ENCODE results near the gene CCDC78. TPM values are rescaled to one million over a fixed set of nuclear protein-coding genes. Genes with fewer than 3 reads are reported as not detected.

CCDC78 gene
- total RNA-seq, 1 donor from 2014 or later, result 0.20 TPM

DNA sequence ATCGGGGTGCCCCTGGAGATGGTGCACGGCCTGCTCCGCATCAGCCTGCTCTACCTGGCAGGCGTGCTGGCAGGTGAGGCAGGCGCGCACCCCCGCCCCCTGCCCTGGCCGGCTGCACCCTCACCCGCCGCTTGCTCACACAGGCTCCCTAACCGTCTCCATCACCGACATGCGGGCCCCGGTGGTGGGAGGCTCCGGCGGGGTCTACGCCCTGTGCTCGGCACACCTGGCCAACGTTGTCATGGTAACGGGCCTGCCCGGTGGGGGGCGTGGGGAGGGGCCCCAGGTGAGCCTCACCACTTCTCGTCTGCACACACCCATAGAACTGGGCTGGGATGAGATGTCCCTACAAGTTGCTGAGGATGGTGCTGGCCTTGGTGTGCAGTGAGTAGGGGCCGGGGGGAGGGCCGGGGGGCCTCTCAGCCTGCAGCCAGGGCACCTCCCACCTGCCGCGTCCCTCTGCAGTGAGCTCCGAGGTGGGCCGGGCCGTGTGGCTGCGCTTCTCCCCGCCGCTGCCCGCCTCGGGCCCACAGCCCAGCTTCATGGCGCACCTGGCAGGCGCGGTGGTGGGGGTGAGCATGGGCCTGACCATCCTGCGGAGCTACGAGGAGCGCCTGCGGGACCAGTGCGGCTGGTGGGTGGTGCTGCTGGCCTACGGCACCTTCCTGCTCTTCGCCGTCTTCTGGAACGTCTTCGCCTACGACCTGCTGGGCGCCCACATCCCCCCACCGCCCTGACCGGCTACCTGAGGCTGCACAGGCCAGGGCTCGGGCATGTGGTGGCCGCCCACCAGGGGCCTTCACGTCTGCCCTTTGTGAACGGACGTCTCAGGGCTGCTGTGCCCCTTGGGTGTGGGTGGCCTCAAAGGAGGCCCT lies 48.7 kb downstream of the CCDC78 start:
- DNase-seq, result no peak

DNA sequence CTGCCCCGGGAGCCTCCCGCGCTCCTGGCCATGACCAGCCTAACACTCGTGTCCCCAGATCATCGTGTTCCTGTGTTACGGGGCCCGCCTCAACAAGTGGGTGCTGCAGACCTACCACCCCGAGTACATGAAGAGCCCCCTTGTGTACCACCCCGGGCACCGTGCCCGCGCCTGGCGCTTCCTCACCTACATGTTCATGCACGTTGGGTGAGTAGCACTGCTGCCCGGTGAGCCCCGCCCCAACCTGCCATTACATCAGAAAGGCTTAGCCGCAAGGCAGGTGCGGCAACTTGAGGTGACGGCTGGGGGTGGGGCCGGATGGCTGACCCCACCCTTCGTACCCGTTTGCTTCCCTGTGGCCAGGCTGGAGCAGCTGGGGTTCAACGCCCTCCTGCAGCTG lies 49.3 kb downstream of the CCDC78 start:
- DNase-seq, result no peak

DNA sequence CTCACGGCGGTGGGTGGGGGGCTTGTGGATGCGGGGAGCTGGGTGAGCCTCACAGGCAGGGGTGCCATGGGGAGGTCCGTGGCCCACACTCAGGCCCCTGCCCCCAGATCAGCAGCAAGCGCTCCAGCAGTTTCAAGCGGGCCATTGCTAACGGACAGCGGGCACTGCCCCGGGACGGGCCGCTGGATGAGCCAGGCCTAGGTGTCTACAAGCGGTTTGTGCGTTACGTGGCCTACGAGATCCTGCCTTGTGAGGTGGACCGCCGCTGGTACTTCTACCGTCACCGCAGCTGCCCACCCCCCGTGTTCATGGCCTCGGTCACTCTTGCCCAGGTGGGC lies 49.7 kb downstream of the CCDC78 start:
- DNase-seq, result no peak

DNA sequence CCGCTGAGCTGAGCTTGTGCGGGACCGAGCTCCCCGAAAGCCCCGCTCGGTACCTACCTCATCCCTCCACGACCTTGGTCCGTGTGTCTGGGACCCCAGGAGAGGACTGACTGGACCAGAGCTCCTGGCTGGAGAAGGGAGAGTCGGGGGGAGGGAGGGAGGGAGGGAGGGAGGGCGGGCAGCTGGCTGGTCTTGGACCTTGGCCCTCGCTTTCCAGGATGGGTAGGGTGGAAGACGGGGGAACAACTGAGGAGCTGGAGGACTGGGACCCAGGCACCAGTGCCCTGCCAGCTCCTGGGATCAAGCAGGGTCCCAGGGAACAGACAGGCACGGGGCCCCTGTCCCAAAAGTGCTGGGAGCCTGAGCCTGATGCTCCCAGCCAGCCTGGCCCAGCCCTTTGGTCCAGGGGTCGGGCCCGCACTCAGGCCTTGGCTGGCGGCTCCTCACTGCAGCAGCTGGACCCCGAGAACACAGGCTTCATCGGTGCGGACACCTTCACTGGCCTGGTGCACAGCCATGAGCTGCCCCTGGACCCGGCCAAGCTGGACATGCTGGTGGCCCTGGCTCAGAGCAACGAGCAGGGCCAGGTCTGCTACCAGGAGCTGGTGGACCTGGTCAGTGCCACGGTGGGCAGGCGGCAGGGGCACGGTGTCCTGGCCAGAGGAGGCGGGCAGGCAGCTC lies 50.2 kb downstream of the CCDC78 start:
- DNase-seq, result no peak

DNA sequence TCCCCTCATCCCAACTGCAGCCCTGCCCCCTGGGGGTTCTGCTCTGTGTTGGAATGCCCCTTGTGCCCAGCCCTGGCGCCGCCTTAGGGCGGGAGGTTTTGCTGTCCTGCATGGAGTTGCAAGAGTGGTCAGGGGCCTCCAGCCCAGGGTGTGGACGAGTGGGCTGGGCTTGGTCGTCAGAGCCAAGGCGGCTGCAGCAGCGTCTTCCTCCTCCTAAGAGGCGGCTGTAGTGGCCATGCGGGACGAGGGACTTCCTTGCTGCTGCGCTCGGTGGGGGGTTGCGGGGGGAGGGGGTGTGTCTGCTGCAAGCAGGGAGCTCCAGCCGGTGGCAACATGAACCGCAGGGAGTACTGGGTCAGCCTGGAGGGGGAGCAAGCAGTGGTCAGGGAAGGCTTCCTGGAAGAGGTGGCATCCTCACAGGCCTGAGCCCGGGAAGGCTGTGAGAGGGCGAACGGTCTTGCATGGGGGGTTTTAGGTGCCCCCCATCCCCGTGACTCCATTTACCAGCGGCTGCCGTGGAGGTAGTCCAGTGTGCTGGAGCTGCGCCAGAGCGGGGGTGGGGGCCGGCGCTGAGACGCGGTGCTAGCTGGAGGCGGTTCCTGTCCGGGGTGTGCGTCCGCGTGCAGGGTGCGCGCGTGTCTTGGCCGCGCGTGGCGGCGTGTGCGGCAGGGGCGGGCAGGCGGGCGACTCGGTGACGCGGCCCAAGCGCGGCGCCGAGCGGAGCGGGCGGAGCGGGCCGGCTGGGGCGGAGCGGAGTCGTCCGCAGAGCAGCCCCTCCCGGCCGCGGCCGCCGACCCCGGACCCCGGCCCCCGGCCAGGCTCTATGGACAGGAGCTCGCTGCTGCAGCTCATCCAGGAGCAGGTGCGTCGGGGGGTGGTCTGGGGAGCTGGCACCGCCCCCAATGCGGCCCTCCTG lies 51.0 kb downstream of the CCDC78 start, which contains the start of gene RHBDL1:
Gene RHBDL1 (plus strand): TSS at position 704 of the 916 bp plus-strand sequence. CDS start 120 bp downstream, at position 824.
- DNase-seq, result no peak

DNA sequence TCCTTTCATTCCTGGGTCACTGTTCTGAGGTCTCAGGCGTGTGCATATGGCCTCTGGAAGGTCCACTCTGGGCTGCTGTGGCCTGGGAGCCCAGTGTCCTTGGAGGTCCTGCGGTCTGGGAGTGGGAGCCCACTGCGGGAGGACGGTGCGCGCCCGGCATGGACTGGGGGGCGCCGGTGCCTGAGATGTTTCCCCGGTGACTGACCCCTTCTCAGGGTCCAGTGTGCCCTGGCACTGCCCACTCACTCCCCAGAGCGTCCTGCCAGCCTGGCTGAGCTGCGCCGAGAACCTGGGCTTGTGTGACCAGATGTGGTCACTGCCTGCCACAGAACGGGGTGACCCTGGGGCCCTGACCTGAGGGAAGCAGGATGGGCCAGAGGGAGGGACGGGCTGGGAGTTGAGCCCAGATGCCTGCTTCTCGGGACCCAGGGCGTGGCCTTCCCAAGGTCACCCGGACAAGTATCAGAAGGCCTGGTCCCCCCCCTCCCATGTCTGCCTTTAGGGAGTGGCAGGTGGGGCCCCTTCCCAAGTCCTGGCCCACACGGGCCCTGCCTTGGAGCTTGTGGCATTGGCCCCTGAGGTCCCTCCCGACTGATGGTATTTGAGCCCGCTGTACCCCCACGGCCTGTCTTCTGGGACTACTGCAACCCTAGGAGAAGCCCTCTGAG lies 51.9 kb downstream of the CCDC78 start:
- DNase-seq, result no peak

DNA sequence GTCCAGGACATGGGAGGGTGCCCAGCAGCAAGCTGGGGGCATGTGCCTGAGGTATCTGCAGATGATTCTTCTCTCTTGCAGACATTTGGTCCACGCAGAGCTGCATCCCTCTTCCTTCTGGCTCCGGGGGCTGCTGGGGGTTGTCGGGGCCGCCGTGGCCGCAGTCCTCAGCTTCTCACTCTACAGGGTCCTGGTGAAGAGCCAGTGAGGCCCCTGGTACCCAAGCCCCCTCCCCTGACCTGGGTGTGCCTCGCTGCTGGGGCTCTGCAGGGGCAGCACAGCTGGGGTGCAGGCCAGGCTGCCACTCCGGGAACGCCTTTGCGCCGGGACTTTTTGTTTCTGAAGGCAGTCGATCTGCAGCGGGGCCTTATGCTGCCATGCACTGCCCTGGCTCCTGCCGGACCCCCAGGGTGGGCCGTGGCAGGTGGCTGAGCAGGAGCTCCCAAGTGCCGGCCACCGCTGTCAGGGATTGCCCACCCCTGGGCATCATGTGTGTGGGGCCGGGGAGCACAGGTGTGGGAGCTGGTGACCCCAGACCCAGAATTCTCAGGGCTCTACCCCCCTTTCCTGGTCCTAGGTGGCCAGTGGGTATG lies 52.7 kb downstream of the CCDC78 start:
- no peak for DNase-seq

DNA sequence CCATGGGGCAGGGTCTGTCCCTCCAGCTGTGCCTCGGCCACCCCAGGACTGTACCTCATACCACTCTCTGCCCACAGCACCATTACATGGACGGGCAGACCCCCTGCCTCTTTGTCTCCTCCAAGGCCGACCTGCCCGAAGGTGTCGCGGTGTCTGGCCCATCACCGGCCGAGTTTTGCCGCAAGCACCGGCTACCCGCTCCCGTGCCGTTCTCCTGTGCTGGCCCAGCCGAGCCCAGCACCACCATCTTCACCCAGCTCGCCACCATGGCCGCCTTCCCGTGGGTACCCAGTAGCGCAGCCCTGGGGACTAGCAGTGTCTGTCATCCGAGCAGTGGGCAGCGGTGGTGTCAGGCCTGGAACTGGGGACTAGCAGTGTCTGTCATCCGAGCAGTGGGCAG lies 53.4 kb downstream of the CCDC78 start:
- no peak for DNase-seq

Small RNA genes lying within 50 kb of the gene (small RNA-seq; reads per million reads assigned to genes)
- gene MIR662 (ENCODE audit: low replicate concordance), result not detected

Other genes with a start within 250 kb of the CCDC78 start
- gene CAPN15, start 198.7 kb downstream of the CCDC78 start, total RNA-seq, result 10.2 TPM
- not detected for gene PRR35, start 166.0 kb downstream of the CCDC78 start, total RNA-seq
- 0.59 TPM for gene NHLRC4, start 159.4 kb downstream of the CCDC78 start, total RNA-seq
- 10.4 TPM for gene PIGQ, start 156.5 kb downstream of the CCDC78 start, total RNA-seq
- gene RAB40C, start 136.4 kb downstream of the CCDC78 start, total RNA-seq, result 14.8 TPM
- gene WFIKKN1, start 95.5 kb downstream of the CCDC78 start, total RNA-seq, result 0.20 TPM
- gene METTL26, start 90.1 kb downstream of the CCDC78 start, total RNA-seq, result 22.9 TPM
- 6.9 TPM for gene MCRIP2, start 84.6 kb downstream of the CCDC78 start, total RNA-seq
- gene WDR90, start 77.1 kb downstream of the CCDC78 start, total RNA-seq, result 15.1 TPM
- gene RHOT2, start 58.3 kb downstream of the CCDC78 start, total RNA-seq, result 26.4 TPM
- 1.2 TPM for gene RHBDL1, start 50.8 kb downstream of the CCDC78 start, total RNA-seq
- 49.1 TPM for gene STUB1, start 46.0 kb downstream of the CCDC78 start, total RNA-seq
- gene JMJD8, start 42.1 kb downstream of the CCDC78 start, total RNA-seq, result 18.1 TPM
- gene WDR24, start 36.0 kb downstream of the CCDC78 start, total RNA-seq, result 2.3 TPM
- gene FBXL16, start 20.6 kb downstream of the CCDC78 start, total RNA-seq, result 0.30 TPM
- 6.2 TPM for gene METRN, start 11.3 kb downstream of the CCDC78 start, total RNA-seq
- 6.3 TPM for gene ANTKMT, start 5.3 kb downstream of the CCDC78 start, total RNA-seq
- gene HAGHL, start 663 bp upstream of the CCDC78 start, total RNA-seq, result 2.5 TPM
- gene CIAO3, start 14.6 kb upstream of the CCDC78 start, total RNA-seq, result 41.2 TPM
- gene MSLN, start 34.3 kb upstream of the CCDC78 start, total RNA-seq, result 1.4 TPM
- gene RPUSD1, start 61.9 kb upstream of the CCDC78 start, total RNA-seq, result 7.8 TPM
- gene CHTF18, start 62.2 kb upstream of the CCDC78 start, total RNA-seq, result 10.1 TPM
- not detected for gene GNG13, start 74.3 kb upstream of the CCDC78 start, total RNA-seq
- 13.6 TPM for gene LMF1, start 244.5 kb upstream of the CCDC78 start, total RNA-seq